Tibial nerve (tissue), 4 donors: ENCODE data around the gene NALCN. TPM values are rescaled to one million over a fixed set of nuclear protein-coding genes. Genes with fewer than 3 reads are reported as not detected.

Experiments used
- DNase-seq, 2 donors: peaks; one replicate each; pipeline ENCODE4 v3.0.0-alpha.2; 2019; ENCODE audit warnings: low spot score in 2 of 2
- H3K27ac ChIP-seq, 4 donors: fragments of 200-600 bp; sonication (generic) in 3 of 4; one replicate each; pipeline ENCODE4 v1.5.1; 2017 to 2019; ENCODE audit warnings: mild to moderate bottlenecking in 1 of 4
- H3K27me3 ChIP-seq, 2 donors: fragments of 200-600 bp; sonication (generic) in 1 of 2; one replicate each; pipeline versions ENCODE4 v1.5.1 to v1.6.0; 2017 to 2019
- H3K36me3 ChIP-seq, 3 donors: fragments of 200-600 bp; sonication (generic); one replicate each; pipeline ENCODE4 v1.5.1; 2018 to 2019
- H3K4me1 ChIP-seq, 4 donors: fragments of 200-600 bp; sonication (generic) in 3 of 4; one replicate each; pipeline ENCODE4 v1.5.1; 2017 to 2019
- H3K4me3 ChIP-seq, 4 donors: fragments of 200-600 bp; sonication (generic) in 3 of 4; one replicate each; pipeline ENCODE4 v1.5.1; 2017 to 2019; ENCODE audit warnings: mild to moderate bottlenecking in 1 of 4, moderate library complexity in 1 of 4
- H3K9me3 ChIP-seq, 4 donors: fragments of 200-600 bp; sonication (generic) in 3 of 4; one replicate each; pipeline ENCODE4 v1.5.1; 2017 to 2019
- CTCF ChIP-seq, 5 experiments: fragments of 200-600 bp in 3 of 5; fragments of 450-650 bp in 2 of 5; sonication (generic) in 3 of 5; IDR thresholded peaks; one replicate each; pipeline ENCODE4 v1.5.1; 2016 to 2019; ENCODE audit warnings: antibody characterized with exemption in 5 of 5, mild to moderate bottlenecking in 3 of 5, moderate library complexity in 2 of 5
- EP300 ChIP-seq, 2 donors: sonication (generic); formaldehyde crosslinking; IDR thresholded peaks; one replicate each; pipeline ENCODE4 v1.6.1; 2017; ENCODE audit warnings: antibody characterized with exemption in 2 of 2, mild to moderate bottlenecking in 1 of 2
- POLR2A ChIP-seq, 2 donors: fragments of 450-650 bp; IDR thresholded peaks; one replicate each; pipeline ENCODE4 v1.6.1; 2017; ENCODE audit warnings: antibody characterized with exemption in 2 of 2, mild to moderate bottlenecking in 2 of 2, moderate library complexity in 2 of 2
- WGBS, 2 donors: methylation state at CpG; one replicate each; pipeline ENCODE4 v1.1.5; 2018; 5-methylcytosine and 5-hydroxymethylcytosine counted together
- total RNA-seq, 4 donors: library from RNA; depleted of rRNA; stranded (reverse); fragments of >200 nt; gene quantifications; one replicate each; pipeline ENCODE4 v1.1.0, GENCODE V29; 2016

Gene NALCN
- total RNA-seq, 4 donors from 2014 or later, result 6.0 to 11.8 (median 8.7) TPM

GRCh38 chr13:101449790-101450748, 33.8 kb upstream of the NALCN start:
- Histone ChIP-seq H3K9me3 (no peaks in the 10 kb centered on the region), H3K36me3 (no peaks in the 10 kb centered on the region), H3K27ac (peak overlapping the region in 2 of 4 donors; percentile 21 to 59), H3K27me3 (no peaks in the 10 kb centered on the region), H3K4me1 (peaks cover 0 to 20% (median 3%) of the 10 kb centered on the region in 4 donors), H3K4me3 (no peak overlapping the region)
- TF ChIP-seq EP300 (IDR thresholded peaks at IDR 0.05) (no peak), CTCF (IDR thresholded peaks at IDR 0.05) (no peak), POLR2A (IDR thresholded peaks at IDR 0.05) (no peak)
- WGBS, 2 donors, result 47 to 49% methylated on average over 5 of the region's 5 CpGs
- DNase-seq, result no peak

- Histone ChIP-seq H3K9me3 (no peaks in the 10 kb centered on the region), H3K27me3 (no peaks in the 10 kb centered on the region), H3K36me3 (no peaks in the 10 kb centered on the region), H3K27ac (no peak overlapping the region), H3K4me3 (no peak overlapping the region), H3K4me1 (peaks cover 0 to 9% (median 0%) of the 10 kb centered on the region in 4 donors)
- TF ChIP-seq POLR2A (IDR thresholded peaks at IDR 0.05), result no peak
- no peak for TF ChIP-seq EP300 (IDR thresholded peaks at IDR 0.05)
- no peak for TF ChIP-seq CTCF (IDR thresholded peaks at IDR 0.05)
- 74% methylated on average over 4 of the region's 4 CpGs for WGBS, 2 donors
- DNase-seq, result no peak
Observed at GRCh38 chr13:101447852-101448251, 31.5 kb upstream of the NALCN start.

GRCh38 chr13:101434486-101434885, 18.2 kb upstream of the NALCN start:
- H3K9me3 ChIP-seq, result no peaks in the 10 kb centered on the region
- no peaks in the 10 kb centered on the region for H3K27me3 ChIP-seq
- TF ChIP-seq CTCF (IDR thresholded peaks at IDR 0.05), result no peak
- no peak for TF ChIP-seq POLR2A (IDR thresholded peaks at IDR 0.05)
- TF ChIP-seq EP300 (IDR thresholded peaks at IDR 0.05), result no peak
- 96% methylated on average over 3 of the region's 3 CpGs for WGBS, 2 donors
- no peaks in the 10 kb centered on the region for H3K4me1 ChIP-seq
- H3K36me3 ChIP-seq, result no peaks in the 10 kb centered on the region
- no peak overlapping the region for H3K27ac ChIP-seq
- DNase-seq, result no peak
- H3K4me3 ChIP-seq, result no peak overlapping the region

- TF ChIP-seq CTCF (IDR thresholded peaks at IDR 0.05), result no peak
- TF ChIP-seq POLR2A (IDR thresholded peaks at IDR 0.05), result no peak
- no peak for TF ChIP-seq EP300 (IDR thresholded peaks at IDR 0.05)
- DNase-seq, result no peak
- H3K27ac ChIP-seq, result no peak overlapping the region
- H3K9me3 ChIP-seq, result no peaks in the 10 kb centered on the region
- no peaks in the 10 kb centered on the region for H3K4me1 ChIP-seq
- no peak overlapping the region for H3K4me3 ChIP-seq
- H3K27me3 ChIP-seq, result no peaks in the 10 kb centered on the region
- H3K36me3 ChIP-seq, result no peaks in the 10 kb centered on the region
Observed at GRCh38 chr13:101433895-101434294, 17.6 kb upstream of the NALCN start.

GRCh38 chr13:101429733-101430132, 13.4 kb upstream of the NALCN start:
- Histone ChIP-seq H3K4me1 (peaks cover 0 to 4% (median 0%) of the 10 kb centered on the region in 4 donors), H3K27ac (no peak overlapping the region), H3K4me3 (no peak overlapping the region), H3K27me3 (no peaks in the 10 kb centered on the region), H3K36me3 (no peaks in the 10 kb centered on the region), H3K9me3 (no peaks in the 10 kb centered on the region)
- TF ChIP-seq POLR2A (IDR thresholded peaks at IDR 0.05) (no peak), CTCF (IDR thresholded peaks at IDR 0.05) (no peak), EP300 (IDR thresholded peaks at IDR 0.05) (no peak)
- 92 to 97% methylated on average over 3 of the region's 3 CpGs for WGBS, 2 donors
- no peak for DNase-seq
